GM21576 (cell line): ENCODE results near the gene SLC25A12.

Experiments used
- ATAC-seq: cut with Tn5 transposase; IDR thresholded peaks from one replicate; pipeline ENCODE4 v1.9.1; 2021; ENCODE audit warnings: mild to moderate bottlenecking, moderate library complexity; ENCODE audit not compliant: unreplicated experiment

Gene SLC25A12

GRCh38 chr2:171735991-171736710 lies 157.9 kb downstream of the SLC25A12 start:
- ATAC-seq = no peak
